Erythroblast (primary cell): Measurements from ENCODE around the gene RASGRP2.

Experiments
- GATA1 ChIP-seq: IDR thresholded peaks from 2 replicates; pipeline ENCODE4 v1.6.1; 2011; ENCODE audit warnings: low read depth, mild to moderate bottlenecking, control low read depth, low read length, moderate library complexity
- POLR2A ChIP-seq: IDR thresholded peaks from 2 replicates; pipeline ENCODE4 v1.6.1; 2011; ENCODE audit warnings: mild to moderate bottlenecking, low read length

- TF ChIP-seq POLR2A, result peak; percentile 6
- no peak for TF ChIP-seq GATA1
Observed at GRCh38 chr11:64768300-64768694, 24.4 kb upstream of the RASGRP2 start.
